HG03558 (cell line): ENCODE results near the gene MFNG.

ENCODE experiments used
- ATAC-seq: cut with Tn5 transposase; IDR thresholded peaks from one replicate; pipeline ENCODE4 v1.9.1; 2021; ENCODE audit warnings: moderate number of reproducible peaks; ENCODE audit not compliant: unreplicated experiment; ENCODE audit errors: extremely low read depth

Gene MFNG

DNA sequence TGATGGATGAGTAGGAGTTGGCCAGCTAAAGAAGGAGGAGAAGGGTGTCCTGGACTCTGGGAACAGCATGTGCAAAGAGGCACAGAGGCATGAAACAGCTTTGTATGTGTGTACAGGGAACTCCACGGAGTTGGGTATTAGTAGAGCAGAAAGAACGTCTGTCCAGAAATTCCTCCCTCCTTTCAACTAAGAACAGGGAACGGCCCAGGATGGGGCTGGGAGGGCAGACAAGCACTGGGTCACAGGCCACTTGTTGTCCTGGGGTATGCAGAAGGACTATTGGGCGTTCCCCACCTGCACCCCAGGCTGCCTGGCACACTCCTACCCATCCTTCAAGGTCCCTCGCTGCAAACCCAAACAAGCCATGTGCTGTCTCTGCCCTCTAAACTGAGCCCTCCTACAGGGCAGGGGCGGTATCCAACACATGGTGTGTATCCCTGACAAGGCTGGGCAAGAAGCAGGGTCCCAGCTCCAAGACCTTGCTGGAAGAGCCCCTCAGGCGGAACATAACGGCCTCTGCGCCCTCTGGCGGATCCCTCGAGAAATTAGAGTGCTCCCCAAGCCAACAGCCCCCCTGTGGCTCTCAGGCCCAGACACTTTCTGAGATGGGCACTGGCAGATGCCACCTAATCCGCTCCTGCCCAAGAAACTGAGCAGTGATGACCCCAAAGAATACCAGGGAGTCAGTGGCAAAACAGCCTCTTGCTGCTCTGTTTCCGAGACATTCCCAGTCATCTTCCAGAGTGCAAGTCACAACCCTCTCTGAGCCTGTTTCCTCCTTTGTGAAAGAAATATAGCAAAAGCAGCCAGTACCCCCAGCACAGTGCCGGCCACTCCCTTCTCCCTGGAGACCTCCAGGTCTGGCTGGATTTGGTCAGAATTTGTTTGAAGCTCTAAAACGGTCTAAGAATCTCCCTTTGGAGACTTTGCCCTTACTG lies 57.3 kb downstream of the MFNG start:
- ATAC-seq, result no peak

DNA sequence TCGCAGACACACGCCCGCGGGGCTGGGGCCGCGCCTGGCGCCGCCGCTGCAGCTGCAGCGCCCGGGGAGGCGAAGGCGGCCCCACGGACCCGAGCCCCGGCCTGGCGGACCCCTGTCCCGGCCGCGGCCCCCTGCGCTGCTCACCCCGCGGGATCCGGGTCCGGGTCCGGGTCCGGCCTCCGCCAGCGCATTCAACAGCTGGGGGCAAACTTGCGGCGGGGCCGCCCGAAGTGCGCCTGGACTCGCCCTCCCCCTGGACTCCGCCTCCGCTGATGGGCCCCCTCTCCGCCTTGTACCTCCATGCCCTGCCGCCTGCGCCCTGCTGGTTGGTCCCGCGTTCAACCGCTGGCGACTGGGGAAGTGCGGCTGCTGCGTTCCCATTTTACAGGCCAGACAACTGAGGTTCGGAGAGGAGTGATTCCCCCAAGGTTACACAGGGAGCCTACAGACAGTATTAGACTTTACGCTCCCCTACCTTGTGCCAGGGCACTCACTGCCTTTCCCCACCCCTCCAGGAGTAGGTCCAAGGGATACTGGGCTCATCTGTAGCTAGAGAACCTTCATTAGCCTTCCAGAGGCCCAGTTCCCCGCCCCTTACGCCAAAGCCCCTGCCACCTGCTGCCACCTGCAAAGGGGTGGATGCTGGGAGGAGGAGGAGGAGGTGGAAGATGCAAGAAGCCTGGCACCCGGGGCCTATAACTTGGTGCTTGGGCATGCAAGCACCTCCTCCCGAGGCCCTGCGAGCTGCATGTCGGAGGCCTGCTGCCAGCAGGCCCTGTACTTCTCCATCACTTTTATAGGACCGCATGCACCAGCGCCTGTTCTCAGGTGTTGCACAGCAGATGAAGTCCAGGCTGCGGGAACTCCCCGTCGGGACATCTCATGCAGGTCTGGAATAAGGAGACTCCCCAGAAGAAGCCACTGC lies 58.2 kb downstream of the MFNG start:
- ATAC-seq, result no peak

DNA sequence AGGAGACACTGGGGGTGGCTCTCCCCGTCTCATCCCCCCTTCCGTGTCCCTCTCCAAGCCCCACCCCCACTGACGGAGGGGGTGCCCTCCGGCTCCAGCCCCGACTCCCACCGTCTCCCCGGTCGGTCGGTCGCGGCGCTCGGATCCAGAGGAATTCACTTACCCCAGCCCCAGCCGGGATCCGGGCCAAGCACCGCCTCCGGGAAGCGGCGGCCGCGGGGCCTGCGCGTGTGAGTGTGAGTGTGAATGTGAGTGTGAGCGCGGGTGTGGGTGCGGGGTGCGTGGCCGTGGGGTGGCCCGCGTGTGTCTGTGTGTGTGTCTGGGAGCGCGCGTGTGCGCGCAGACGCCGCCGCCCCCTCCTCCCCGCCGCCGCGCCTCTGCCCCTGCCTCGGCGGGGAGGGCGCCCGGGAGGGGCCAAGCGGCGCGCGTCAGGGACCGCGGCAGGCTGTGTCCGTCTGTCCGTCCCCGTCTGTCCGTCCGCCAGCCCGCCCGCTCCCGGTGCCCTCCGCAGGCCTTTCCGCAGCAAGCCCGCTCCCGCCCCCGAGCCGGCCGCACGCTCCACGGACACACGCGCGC lies 59.0 kb downstream of the MFNG start, which contains the start of gene ELFN2:
Gene ELFN2 (minus strand): TSS at position 345 of the 576 bp plus-strand sequence. CDS start 51,945 bp downstream, outside the sequence.
- ATAC-seq, result no peak

DNA sequence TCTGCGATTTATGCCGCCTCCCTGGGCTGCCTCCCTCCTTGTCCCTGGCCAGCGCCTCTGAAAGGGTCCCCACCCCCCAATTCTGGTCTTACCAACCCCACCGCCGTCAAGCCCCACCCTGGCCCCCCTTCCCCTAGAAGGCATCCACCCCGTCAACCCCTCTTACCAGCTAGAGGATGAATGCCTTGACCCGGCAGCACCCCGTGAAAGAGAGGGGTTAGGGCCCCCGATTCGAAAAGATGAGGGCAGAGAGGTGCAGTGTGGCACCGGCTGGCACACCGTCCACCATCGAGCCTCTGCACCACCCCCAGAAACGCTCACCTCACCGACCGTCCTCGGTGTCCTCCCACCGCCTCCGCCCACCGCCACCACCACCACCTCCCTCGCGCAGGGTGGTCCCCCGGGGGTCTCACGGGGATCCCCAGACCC lies 59.5 kb downstream of the MFNG start:
- no peak for ATAC-seq

DNA sequence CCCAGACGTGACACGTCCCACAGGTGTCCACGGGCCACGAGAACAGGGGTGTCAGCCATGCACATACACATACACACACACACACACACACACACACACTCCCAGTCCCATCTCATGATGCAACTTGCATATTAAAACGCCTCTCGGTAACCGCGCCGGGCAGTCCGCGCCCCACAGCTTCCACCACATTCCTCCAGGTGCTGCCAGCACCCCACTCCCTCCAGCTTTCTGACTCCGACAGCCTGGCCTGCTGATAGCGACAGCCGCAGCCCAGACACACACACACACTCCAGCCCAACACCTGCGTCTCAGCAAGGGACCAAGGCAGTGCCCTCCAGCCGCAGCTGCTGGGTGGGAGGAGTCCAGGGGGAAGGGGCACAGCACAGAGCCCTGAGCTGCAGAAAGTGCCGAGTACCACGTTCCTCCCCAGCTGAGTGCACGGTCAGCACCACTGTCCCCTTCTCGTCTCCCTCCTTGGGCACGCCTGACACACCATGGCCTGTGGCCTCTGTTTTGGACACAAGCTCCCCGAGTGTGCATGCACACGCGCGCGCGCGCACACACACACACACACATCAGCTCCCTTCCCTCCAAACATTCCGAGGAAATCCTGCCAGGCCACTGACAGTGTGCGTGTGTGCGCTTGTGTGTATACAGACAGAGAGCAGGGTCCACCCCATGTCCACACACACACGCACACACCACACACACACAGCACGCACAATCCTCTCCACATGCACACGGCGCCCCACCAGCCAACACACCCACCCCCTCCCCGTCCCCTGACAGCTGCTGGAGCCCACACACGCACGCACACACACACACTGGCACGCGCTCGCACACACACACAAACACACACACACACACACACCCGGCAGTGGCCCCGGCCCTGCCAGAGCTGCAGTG lies 60.1 kb downstream of the MFNG start:
- ATAC-seq, result no peak

DNA sequence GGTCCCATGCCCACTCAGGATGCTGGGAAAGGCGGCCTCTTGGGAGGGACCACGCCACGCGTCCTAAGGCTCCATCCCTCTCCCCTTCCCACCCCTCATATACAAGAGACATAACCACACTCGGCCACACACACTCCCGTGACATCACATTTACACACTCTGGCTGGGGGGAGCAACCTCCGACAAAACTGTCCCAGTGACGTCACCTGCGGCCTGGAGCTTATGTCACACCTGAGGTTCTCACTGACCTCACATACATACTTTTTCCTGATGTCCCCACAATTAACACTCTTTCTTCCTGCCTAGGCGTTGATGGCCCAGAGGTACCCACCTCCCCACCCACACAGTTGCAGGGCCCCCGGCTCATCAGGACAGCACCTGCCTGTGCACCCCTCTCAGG lies 60.8 kb downstream of the MFNG start:
- no peak for ATAC-seq

DNA sequence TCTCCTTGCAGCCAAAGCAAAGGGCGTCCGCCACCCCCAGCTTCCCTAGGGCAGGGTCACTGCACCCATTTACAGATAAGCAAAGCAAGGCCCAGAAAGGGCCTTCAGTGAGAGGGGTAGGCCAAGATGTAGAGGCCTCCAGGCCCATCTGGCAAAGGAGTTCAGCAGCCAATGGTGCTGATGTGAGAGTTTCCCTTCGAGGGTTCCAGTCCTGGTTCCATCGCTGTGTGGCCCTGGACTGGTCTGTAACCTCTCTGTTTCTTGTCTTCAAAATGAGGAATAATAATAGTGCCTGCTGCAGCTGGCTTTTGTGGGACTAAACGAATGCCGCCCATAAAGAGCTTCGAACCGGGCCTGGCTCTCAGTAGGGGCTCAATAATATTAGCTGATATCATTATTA lies 62.9 kb downstream of the MFNG start:
- ATAC-seq, result no peak

DNA sequence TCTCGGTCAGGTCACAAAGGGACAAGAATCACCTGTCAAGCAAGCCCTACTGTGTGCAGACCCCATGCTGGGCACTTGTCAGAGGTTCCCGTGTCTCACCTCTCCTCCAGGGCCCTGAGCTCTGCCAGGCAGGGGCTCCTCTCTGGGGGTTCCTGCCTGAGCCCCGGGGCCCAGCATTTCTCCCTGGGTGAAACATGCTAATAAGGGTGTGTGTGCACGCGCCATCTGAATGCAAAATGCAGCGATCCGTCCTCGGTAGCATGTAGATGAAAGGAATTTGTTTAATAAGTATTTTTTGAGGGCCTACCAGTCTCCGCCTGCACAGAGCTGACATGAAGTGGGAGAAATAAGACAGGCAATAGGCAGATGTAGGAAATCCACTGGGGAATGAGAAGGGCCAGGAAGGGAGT lies 64.7 kb downstream of the MFNG start:
- no peak for ATAC-seq

DNA sequence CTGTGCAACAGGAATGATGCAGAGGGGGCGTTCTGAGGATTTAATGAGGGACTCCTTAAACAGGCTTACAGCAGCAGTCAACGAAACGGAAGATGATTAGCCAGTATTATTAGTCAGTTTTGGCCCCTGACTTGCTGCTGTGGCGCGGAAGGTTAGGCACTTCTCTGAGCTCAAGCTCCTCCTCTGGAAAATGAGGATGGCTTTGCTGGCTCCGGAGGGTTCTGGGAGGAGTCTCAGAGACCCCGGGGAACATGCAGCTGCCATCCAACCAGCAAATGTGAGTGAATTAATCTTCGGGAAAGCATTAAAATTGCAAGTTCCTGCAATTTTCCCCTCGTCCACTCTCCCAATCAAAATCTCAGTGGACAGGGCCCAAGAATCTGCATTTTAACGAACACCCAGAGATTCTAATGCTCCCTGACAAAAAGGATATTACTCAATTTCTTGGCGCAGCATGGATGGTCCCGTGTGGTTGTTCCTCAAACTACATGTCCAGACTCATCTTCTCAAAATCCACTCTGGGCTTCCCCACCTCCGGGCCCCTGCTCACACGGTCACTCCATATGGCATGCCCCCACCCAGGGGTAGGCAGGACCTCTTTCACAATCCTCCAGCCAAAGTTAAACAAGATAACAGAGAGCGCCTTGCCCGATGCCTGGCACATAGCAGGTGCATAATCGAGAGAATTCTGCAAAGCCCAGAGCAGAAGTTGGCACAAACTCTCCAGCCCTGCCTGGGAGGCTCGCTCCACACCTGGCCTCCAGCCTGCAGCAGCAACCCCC lies 65.3 kb downstream of the MFNG start:
- ATAC-seq, result no peak

DNA sequence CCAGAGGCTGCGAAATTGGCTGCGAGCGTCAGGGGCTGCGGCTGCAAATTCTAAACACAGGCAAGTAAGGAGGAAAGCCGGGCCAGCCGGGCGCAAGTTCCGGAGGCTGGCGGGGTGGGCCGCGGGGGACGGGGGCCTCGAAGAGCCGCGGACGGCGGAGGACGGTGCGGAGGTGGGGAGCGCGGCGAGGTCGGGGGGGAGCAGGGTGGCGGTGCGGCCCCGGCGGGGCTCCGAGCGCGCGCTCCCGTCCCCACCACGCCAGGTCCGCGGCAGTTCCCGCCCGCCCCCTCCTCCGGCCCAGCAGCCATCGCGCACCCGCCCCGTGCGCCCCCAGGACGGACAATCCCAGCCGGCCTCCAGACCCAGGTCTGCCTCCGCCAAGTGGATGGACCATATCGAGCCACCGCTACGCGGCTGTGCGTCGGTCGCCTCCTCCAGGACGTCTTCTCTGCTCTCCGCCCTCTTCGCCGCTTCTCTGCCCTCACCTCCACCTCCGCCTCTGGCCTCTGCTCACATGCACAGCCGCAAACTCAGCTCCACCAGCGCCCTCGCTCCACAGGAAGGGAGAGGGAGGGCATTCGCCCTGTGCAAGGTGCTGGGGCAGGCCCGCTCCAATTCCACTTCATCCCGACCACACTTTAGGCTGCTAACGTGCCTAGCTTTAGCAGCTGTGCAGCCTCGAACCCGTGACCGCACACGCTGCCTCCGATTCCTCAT lies 66.1 kb downstream of the MFNG start:
- ATAC-seq, result no peak

DNA sequence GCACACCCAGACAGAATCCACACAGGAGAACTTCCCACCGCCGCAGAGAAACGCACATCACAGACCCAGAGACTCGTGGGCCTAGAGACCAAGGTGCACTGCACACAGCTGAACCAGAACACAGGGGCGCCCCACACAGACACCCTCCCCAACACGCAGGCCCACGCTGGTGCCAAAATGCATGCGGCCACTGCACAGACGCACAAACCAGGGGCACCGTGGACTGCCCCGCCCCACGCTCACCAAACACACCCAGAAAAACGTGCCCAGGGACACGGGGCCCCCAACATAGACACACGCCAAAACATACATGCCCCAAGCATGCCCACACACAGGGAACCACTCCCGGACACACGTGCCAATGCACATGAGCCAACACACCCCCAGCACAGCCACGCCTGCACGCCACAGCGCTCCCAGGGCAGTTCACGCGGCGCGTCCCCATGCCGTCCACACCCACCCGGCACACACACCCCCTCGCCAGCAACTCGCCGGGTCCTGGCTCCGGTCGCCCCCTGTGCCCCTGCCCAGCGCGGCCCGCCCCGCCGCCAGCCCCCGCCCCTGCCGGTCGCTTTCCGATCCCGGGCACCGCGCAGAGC lies 66.7 kb downstream of the MFNG start:
- ATAC-seq, result no peak
